Fibroblast of mammary gland (primary cell): Measurements from ENCODE around the gene OSBPL10.

Experiments
- DNase-seq: peaks from one replicate; pipeline ENCODE4 v3.0.0-alpha.2; 2010; ENCODE audit warnings: low read depth
- H3K4me3 ChIP-seq: 2 replicates; pipeline ENCODE4 v1.5.1; 2011; ENCODE audit warnings: low read depth, mild to moderate bottlenecking, low read length, moderate library complexity; ENCODE audit not compliant: control insufficient read depth
- CTCF ChIP-seq: conservative IDR thresholded peaks from 2 replicates; pipeline ENCODE4 v1.5.1; 2011; ENCODE audit warnings: low read depth, low read length, inconsistent platforms; ENCODE audit not compliant: control insufficient read depth, insufficient read depth

OSBPL10 gene

GRCh38 chr3:31988271-31988670 is 7.2 kb upstream of the OSBPL10 start:
- peak; percentile 45 for DNase-seq
- no peak for TF ChIP-seq CTCF
- no peak overlapping the region for H3K4me3 ChIP-seq

GRCh38 chr3:31985831-31986230 is 4.8 kb upstream of the OSBPL10 start:
- TF ChIP-seq CTCF: no peak
- DNase-seq: no peak
- no peak overlapping the region for H3K4me3 ChIP-seq

- H3K4me3 ChIP-seq: no peak overlapping the region
- no peak for DNase-seq
- no peak for TF ChIP-seq CTCF
These were observed 3.3 kb upstream of the OSBPL10 start for GRCh38 chr3:31984321-31984720.

- peak overlapping the region; percentile 77 for H3K4me3 ChIP-seq
- no peak for TF ChIP-seq CTCF
- peak; percentile 29 for DNase-seq
These were observed 394 bp downstream of the OSBPL10 start for GRCh38 chr3:31980530-31981205.

- no peak overlapping the region for H3K4me3 ChIP-seq
- no peak for DNase-seq
- no peak for TF ChIP-seq CTCF
These were observed 1.9 kb downstream of the OSBPL10 start for GRCh38 chr3:31979001-31979697.

- no peak overlapping the region for H3K4me3 ChIP-seq
- DNase-seq: no peak
- TF ChIP-seq CTCF: no peak
These were observed 2.5 kb downstream of the OSBPL10 start for GRCh38 chr3:31978553-31978952.
